SK-N-SH (cell line): ENCODE measurements around the gene SHQ1. TPM values are rescaled to one million over a fixed set of nuclear protein-coding genes. Genes with fewer than 3 reads are reported as not detected.

Experiments
- CTCF ChIA-PET: fragments of 300-600, 350-600 bp; formaldehyde crosslinking; extraction: SDS; loops from one replicate; lab custom pipeline; 2021; lab: Yijun Ruan, JAX
- POLR2A ChIA-PET: fragments of 350-600 bp; sonication (Branson Sonifier 250); formaldehyde crosslinking; extraction: SDS; loops from one replicate; lab custom pipeline; 2020; ENCODE audit warnings: antibody characterized with exemption, inconsistent platforms; lab: Yijun Ruan, JAX
- DNase-seq: peaks from one replicate; pipeline ENCODE4 v3.0.0; 2012
- H2AFZ ChIP-seq: fragments of 200-600 bp; sonication (generic); 2 replicates; pipeline ENCODE4 v1.8.1; 2016; ENCODE audit warnings: antibody characterized with exemption, mild to moderate bottlenecking, low read depth
- H3F3A ChIP-seq: fragments of 200-600 bp; sonication (generic); replicated peaks from 2 replicates; pipeline ENCODE3; 2016; ENCODE audit warnings: antibody characterized with exemption, mild to moderate bottlenecking; ENCODE audit not compliant: insufficient read depth
- H3K27ac ChIP-seq, 2 experiments: fragments of 200-500 bp in 1 of 2; fragments of 200-600 bp in 1 of 2; sonication (Bioruptor generic) in 1 of 2; sonication (generic), shearing (Covaris generic) in 1 of 2; 2 replicates each; pipeline versions ENCODE4 v1.5.1 to v1.6.1; 2014 to 2016; ENCODE audit warnings: low read depth in 2 of 2, inconsistent platforms in 1 of 2, low read length in 1 of 2, mild to moderate bottlenecking in 1 of 2, mixed read lengths in 1 of 2
- H3K27me3 ChIP-seq: fragments of 200-600 bp; sonication (generic), shearing (Covaris generic); 2 replicates; pipeline ENCODE4 v1.6.1; 2016; ENCODE audit warnings: mixed run types; ENCODE audit not compliant: insufficient read depth
- H3K36me3 ChIP-seq, 2 experiments: fragments of 200-500 bp in 1 of 2; fragments of 200-600 bp in 1 of 2; sonication (Bioruptor generic) in 1 of 2; sonication (generic) in 1 of 2; replicated peaks in 1 of 2; 2 replicates each; pipeline versions ENCODE3 to v1.5.1; 2014 to 2016; ENCODE audit warnings: low read length in 1 of 2, mild to moderate bottlenecking in 1 of 2; ENCODE audit not compliant: insufficient read depth in 2 of 2, control insufficient read depth in 1 of 2
- H3K4me1 ChIP-seq, 2 experiments: fragments of 200-500 bp in 1 of 2; fragments of 200-600 bp in 1 of 2; sonication (Bioruptor generic) in 1 of 2; sonication (generic), shearing (Covaris generic) in 1 of 2; 2 replicates each; pipeline versions ENCODE4 v1.5.1 to v1.6.1; 2014 to 2016; ENCODE audit warnings: low read depth in 1 of 2, low read length in 1 of 2, mixed run types in 1 of 2; ENCODE audit not compliant: insufficient read depth in 2 of 2, control insufficient read depth in 1 of 2
- H3K4me2 ChIP-seq: fragments of 200-600 bp; sonication (generic), shearing (Covaris generic); 2 replicates; pipeline ENCODE4 v1.6.1; 2017; ENCODE audit warnings: mixed run types
- H3K4me3 ChIP-seq, 2 experiments: fragments of 200-500 bp in 1 of 2; fragments of 200-600 bp in 1 of 2; sonication (Bioruptor generic) in 1 of 2; sonication (generic), shearing (Covaris generic) in 1 of 2; 2 replicates each; pipeline versions ENCODE4 v1.5.1 to v1.8.1; 2014 to 2016; ENCODE audit warnings: low read depth in 2 of 2, inconsistent platforms in 1 of 2, low read length in 1 of 2, mild to moderate bottlenecking in 1 of 2, mixed read lengths in 1 of 2, moderate library complexity in 1 of 2
- H3K79me2 ChIP-seq: fragments of 200-600 bp; sonication (generic); 2 replicates; pipeline ENCODE4 v1.8.1; 2017; ENCODE audit warnings: mild to moderate bottlenecking; ENCODE audit not compliant: insufficient read depth
- H3K9ac ChIP-seq: fragments of 200-600 bp; sonication (generic); 2 replicates; pipeline ENCODE4 v1.6.1; 2017; ENCODE audit warnings: mixed run types
- H3K9me2 ChIP-seq: fragments of 200-600 bp; sonication (generic); 2 replicates; pipeline ENCODE4 v1.6.1; 2017; ENCODE audit warnings: mixed run types
- H3K9me3 ChIP-seq: fragments of 200-600 bp; sonication (generic); 2 replicates; pipeline ENCODE4 v1.6.1; 2017; ENCODE audit warnings: mixed run types, mild to moderate bottlenecking, moderate library complexity
- H4K20me1 ChIP-seq: fragments of 200-600 bp; sonication (generic); 2 replicates; pipeline ENCODE4 v1.6.1; 2017; ENCODE audit warnings: mild to moderate bottlenecking, mixed run types; ENCODE audit not compliant: insufficient read depth
- CHD2 ChIP-seq: fragments of 150-350 bp; IDR thresholded peaks from 2 replicates; pipeline ENCODE4 v1.6.1; 2018; ENCODE audit warnings: low read length; ENCODE audit not compliant: partially characterized antibody
- CTCF ChIP-seq: fragments of 200-600 bp; sonication (generic); IDR thresholded peaks from 2 replicates; pipeline ENCODE4 v1.6.1; 2017; ENCODE audit warnings: antibody characterized with exemption, mild to moderate bottlenecking, moderate library complexity
- ELF1 ChIP-seq: IDR thresholded peaks from 2 replicates; pipeline ENCODE4 v1.4.0; 2012
- EP300 ChIP-seq, 2 experiments: IDR thresholded peaks; 2 replicates each; pipeline versions ENCODE4 v1.4.0 to v1.6.1; 2012; ENCODE audit warnings: borderline replicate concordance in 1 of 2, low read depth in 1 of 2, low read length in 1 of 2
- EZH2phosphoT487 ChIP-seq: fragments of 200-600 bp; sonication (generic); IDR thresholded peaks from 2 replicates; pipeline ENCODE4 v1.6.1; 2017; ENCODE audit warnings: low read depth, mixed run types, mild to moderate bottlenecking, antibody characterized with exemption, moderate library complexity, borderline replicate concordance
- FOSL2 ChIP-seq: IDR thresholded peaks from 2 replicates; pipeline ENCODE4 v1.4.0; 2012; ENCODE audit warnings: low read depth, mild to moderate bottlenecking, moderate library complexity, borderline replicate concordance
- GATA2 ChIP-seq: sonication (generic); formaldehyde crosslinking; IDR thresholded peaks from 2 replicates; pipeline ENCODE4 v1.5.0; 2020; ENCODE audit warnings: mild to moderate bottlenecking, missing genetic modification reagents
- IRF3 ChIP-seq: fragments of 150-350 bp; IDR thresholded peaks from 2 replicates; pipeline ENCODE4 v1.6.1; 2016; ENCODE audit warnings: mild to moderate bottlenecking, low read depth, low read length
- JUND ChIP-seq: IDR thresholded peaks from 2 replicates; pipeline ENCODE4 v1.4.0; 2012
- MXI1 ChIP-seq: IDR thresholded peaks from 2 replicates; pipeline ENCODE4 v1.6.1; 2012; ENCODE audit warnings: mild to moderate bottlenecking, low read depth, low read length, improper control_type of control experiment
- NFIC ChIP-seq: IDR thresholded peaks from 2 replicates; pipeline ENCODE4 v1.4.0; 2012; ENCODE audit warnings: borderline replicate concordance
- NRF1 ChIP-seq: IDR thresholded peaks from 2 replicates; pipeline ENCODE4 v1.6.1; 2012; ENCODE audit warnings: low read depth, mild to moderate bottlenecking, low read length
- POLR2AphosphoS5 ChIP-seq: IDR thresholded peaks from 2 replicates; pipeline ENCODE4 v1.6.1; 2012; ENCODE audit warnings: low read depth, low read length
- RAD21 ChIP-seq: IDR thresholded peaks from 2 replicates; pipeline ENCODE4 v1.6.1; 2012; ENCODE audit warnings: mild to moderate bottlenecking, low read length
- RCOR1 ChIP-seq: fragments of 150-350 bp; IDR thresholded peaks from 2 replicates; pipeline ENCODE4 v1.6.1; 2017; ENCODE audit warnings: antibody characterized with exemption, low read length
- RXRA ChIP-seq: IDR thresholded peaks from 2 replicates; pipeline ENCODE4 v1.4.0; 2012; ENCODE audit warnings: low read depth, mild to moderate bottlenecking, borderline replicate concordance
- SMC3 ChIP-seq: IDR thresholded peaks from 2 replicates; pipeline ENCODE4 v1.6.1; 2012; ENCODE audit warnings: low read depth, low read length, improper control_type of control experiment
- TEAD4 ChIP-seq: IDR thresholded peaks from 2 replicates; pipeline ENCODE4 v1.4.0; 2012; ENCODE audit warnings: mild to moderate bottlenecking, borderline replicate concordance; ENCODE audit not compliant: insufficient read depth
- YY1 ChIP-seq: IDR thresholded peaks from 2 replicates; pipeline ENCODE4 v1.4.0; 2012; ENCODE audit warnings: low read depth, mild to moderate bottlenecking
- WGBS: methylation state at CpG from one replicate; pipeline ENCODE4 v1.1.6; 2017; ENCODE audit warnings: low lambda C conversion rate; 5-methylcytosine and 5-hydroxymethylcytosine counted together
- polyA plus RNA-seq, 3 experiments: library from polyadenylated mRNA; depleted of rRNA; stranded (reverse); fragments of >200 nt; gene quantifications; 2 replicates each; pipeline ENCODE4 v1.2.3, GENCODE V29; 2012
- TF ChIP-seq, protein P1 (sequence below): IDR thresholded peaks from 2 replicates; pipeline ENCODE4; 2012

SHQ1 gene
- polyA plus RNA-seq, 1 of the 3 experiments (the other 2 are of a cell fraction) = 10.5 TPM

DNA sequence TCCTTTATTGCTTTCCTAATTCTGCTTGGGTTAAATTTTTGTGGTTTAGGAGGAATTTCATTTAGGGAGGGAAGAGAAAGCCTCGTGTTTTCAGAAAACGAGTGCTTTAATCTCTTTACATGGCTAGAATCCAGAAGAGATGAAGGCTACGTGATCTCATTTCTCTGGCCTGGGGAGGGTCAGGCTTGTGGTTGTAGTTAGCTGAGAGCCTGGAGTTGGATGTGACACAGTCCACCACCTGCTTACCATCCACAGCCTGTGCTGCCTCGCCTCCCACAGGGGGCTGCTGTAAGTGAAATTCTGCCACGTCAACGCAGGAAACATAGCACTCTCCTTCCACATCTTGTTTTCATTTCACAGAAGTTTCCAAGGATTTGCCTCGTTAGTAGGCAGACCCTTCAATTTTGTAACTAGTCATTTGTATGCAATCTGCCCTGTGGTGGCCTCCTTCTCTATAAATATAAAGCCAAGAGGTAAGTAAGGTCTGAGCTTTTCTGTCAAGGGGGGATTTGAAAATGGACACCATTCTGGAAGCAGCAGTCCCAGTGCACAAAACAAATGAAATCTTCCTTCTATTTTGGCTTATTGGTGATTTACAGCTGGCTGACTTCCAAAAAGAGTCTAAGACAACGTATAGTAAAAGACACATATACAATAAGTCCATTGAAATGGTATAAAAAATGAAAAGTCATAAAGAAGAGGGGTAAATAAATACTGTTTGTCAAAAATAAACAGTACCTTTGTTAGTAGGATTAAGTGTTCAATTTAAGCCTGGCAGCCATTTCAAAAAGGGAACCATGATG lies 43.0 kb upstream of the SHQ1 start (continued):
- TF ChIP-seq RXRA (peak; percentile 58; the same call in 1 of the 2 replicates), ELF1 (no peak), SMC3 (no peak), RCOR1 (0 out of 2 replicates have a peak, but pooled peaks have one; percentile 22), CTCF (peak; percentile 30), CHD2 (no peak), JUND (peak; percentile 35), NFIC (peak; percentile 87), GATA2 (no peak), TEAD4 (peak; percentile 72), MXI1 (no peak; the same call in 1 of the 2 replicates), NRF1 (no peak)

DNA sequence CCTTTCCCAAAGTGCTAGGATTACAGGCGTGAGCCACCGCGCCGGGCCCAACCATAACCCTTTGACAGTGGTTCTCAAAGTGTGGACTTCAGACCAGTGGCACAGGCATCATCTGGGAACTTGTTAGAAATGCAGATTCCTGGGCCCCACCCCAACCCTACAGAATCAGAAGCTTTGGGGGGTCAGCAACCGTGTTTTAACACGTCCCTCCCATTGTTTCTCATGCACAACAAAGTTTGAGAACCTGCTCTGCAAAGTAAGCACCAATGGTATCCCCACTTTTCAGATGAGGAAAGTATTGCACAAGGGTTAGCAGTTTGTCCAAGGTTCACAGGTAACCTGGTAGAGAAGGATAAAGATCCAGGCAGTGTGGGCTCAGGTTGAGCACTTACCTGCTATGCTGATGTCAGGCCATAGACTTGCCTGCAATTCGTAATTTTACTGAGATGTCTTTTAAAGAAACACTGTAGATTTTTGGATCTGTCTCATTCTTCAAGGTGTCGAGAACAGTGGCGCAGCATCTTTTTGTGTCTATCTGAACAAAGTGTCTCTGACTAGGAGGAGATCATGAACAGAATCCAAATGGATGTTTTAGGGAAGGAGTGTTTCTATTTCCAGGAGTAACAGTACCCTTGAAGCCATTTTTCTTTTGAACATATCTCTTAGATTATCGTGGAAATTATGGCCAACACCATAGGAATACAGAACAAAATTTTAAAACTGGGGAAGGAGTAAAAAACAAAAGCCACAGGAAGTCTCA lies 42.1 kb upstream of the SHQ1 start:
- DNase-seq = no peak
- WGBS = 88% methylated on average over 10 of the region's 10 CpGs
- Histone ChIP-seq H3K4me3 (peak overlapping the region in 1 of 2 experiments; percentile 69; a peak in 2 of 4 replicates), H3F3A (peaks cover 30% of the 10 kb centered on the region), H3K27me3 (no peaks in the 10 kb centered on the region), H3K27ac (peak overlapping the region; percentile 88 to 92), H3K36me3 (no peaks in the 10 kb centered on the region), H3K4me1 (peaks cover 23 to 29% of the 10 kb centered on the region in 2 experiments; a peak in 3 of 4 replicates), H3K9ac (peak overlapping the region; percentile 44; the same call in 1 of the 2 replicates), H3K4me2 (peak overlapping the region; percentile 68), H3K9me2 (no peaks in the 10 kb centered on the region), H4K20me1 (no peaks in the 10 kb centered on the region), H3K79me2 (peaks cover 22% of the 10 kb centered on the region; the same call in 1 of the 2 replicates), H3K9me3 (no peaks in the 10 kb centered on the region), H2AFZ (0 out of 2 replicates have a peak overlapping the region, but pooled peaks have one; percentile 9)
- ChIA-PET POLR2A (no interaction called here), CTCF (interaction anchor here (1.0 to 2.0 kb wide), 3 partner anchors 40 to 1015 kb away, joined by 3 to 12 read pairs (median 4); no protein-coding TSS in a partner anchor)
- TF ChIP-seq RAD21 = no peak
- TF ChIP-seq CTCF = no peak
- no peak for TF ChIP-seq IRF3
- no peak for TF ChIP-seq CHD2
- TF ChIP-seq FOSL2 = no peak
- no peak for TF ChIP-seq SMC3
- no peak for TF ChIP-seq EZH2phosphoT487
- no peak for TF ChIP-seq POLR2AphosphoS5
- TF ChIP-seq YY1 = no peak
- no peak for TF ChIP-seq NRF1
- TF ChIP-seq, protein P1, sequence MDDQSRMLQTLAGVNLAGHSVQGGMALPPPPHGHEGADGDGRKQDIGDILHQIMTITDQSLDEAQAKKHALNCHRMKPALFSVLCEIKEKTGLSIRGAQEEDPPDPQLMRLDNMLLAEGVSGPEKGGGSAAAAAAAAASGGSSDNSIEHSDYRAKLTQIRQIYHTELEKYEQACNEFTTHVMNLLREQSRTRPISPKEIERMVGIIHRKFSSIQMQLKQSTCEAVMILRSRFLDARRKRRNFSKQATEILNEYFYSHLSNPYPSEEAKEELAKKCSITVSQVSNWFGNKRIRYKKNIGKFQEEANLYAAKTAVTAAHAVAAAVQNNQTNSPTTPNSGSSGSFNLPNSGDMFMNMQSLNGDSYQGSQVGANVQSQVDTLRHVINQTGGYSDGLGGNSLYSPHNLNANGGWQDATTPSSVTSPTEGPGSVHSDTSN = no peak
- TF ChIP-seq EP300 (IDR thresholded peaks at IDR 0.05; ENCODE audit: borderline replicate concordance in 1 of 2, low read depth in 1 of 2, low read length in 1 of 2) = no peak
- TF ChIP-seq ELF1 = no peak
- TF ChIP-seq NFIC = no peak
